Heart left ventricle (tissue), 13 donors: ENCODE data around the gene DCAF8.

Experiments used
- CTCF ChIP-seq, 12 donors: fragments of 200-600 bp; sonication (generic) in 4 of 12; IDR thresholded peaks; one replicate each; pipeline versions ENCODE4 v1.5.0 to v1.8.0; 2018 to 2022; ENCODE audit warnings: antibody characterized with exemption in 12 of 12, mild to moderate bottlenecking in 5 of 12
- POLR2A ChIP-seq, 2 donors: fragments of 450-650 bp; IDR thresholded peaks; one replicate each; pipeline ENCODE4 v1.6.1; 2017; ENCODE audit warnings: antibody characterized with exemption in 2 of 2, mild to moderate bottlenecking in 2 of 2, moderate library complexity in 2 of 2
- donor health status: ischemic (EF 13 %, LVEDD 7.1; RV severe dilation, severe dysfunction).
- donor health status: DM: no; HTN: yes; CAD: no.
- donor health status: DM: no; HTN: no; CAD: no.
- donor health status: ischemic (EF 25% LVEDD 6.9; RV normal size, moderate dysfunction).
- donor health status: ischemic (EF 25% LVEDD 5.7; RV mildly dilated, moderate dysfunction).
- donor health status: ischemic (EF 35%, LVEDD 5.7; RV mildly dilated, moderate dysfunction).
- donor health status: nonischemic (EF 11% LVEDD 7.7; RV severe dilation, severe dysfunction).
- donor health status: DM: yes; HTN: yes; CAD: no.
- donor health status: PGD.
- donor health status: ischemic (EF 29% LVEDD 5.4; RV normal size, mild dysfunction).
- donor health status: nonischemic (EF 23%, LVEDD 6.1; RV moderate dilation, normal function).

- TF ChIP-seq CTCF (IDR thresholded peaks at IDR 0.05) (no peak), POLR2A (IDR thresholded peaks at IDR 0.05) (no peak)
Measured at GRCh38 chr1:160193832-160194736, 68.3 kb downstream of the DCAF8 start.
